GM20000 (cell line): ENCODE measurements around the gene XRCC3.

ENCODE experiments used
- DNase-seq: peaks from one replicate; pipeline ENCODE4 v3.0.0; 2012; ENCODE audit warnings: low spot score
- TF ChIP-seq, protein P1 (sequence below): IDR thresholded peaks from 2 replicates; pipeline ENCODE4 v1.5.1; 2012; ENCODE audit warnings: mild to moderate bottlenecking, control low read depth; ENCODE audit errors: extremely low read depth, missing control alignments

Gene XRCC3

DNA sequence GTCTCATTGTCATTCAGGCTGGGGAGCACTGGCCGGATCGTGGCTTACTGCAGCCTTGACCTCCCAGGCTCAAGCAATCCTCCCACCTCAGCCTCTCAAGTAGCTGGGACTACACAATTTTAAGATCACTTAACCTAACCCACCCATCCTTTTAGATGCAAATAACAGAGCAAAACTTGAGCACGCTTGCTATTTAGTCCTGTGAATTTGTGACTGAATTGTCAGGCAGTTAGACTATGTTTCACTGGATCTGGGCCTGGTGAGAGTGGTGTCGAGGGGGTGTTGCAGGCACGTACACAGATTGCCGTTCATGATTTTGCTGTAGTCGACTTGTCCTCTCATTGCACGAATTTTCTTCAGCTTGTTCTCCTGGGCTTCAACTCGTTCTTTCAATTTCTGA is 38.5 kb upstream of the XRCC3 start:
- TF ChIP-seq, protein P1, sequence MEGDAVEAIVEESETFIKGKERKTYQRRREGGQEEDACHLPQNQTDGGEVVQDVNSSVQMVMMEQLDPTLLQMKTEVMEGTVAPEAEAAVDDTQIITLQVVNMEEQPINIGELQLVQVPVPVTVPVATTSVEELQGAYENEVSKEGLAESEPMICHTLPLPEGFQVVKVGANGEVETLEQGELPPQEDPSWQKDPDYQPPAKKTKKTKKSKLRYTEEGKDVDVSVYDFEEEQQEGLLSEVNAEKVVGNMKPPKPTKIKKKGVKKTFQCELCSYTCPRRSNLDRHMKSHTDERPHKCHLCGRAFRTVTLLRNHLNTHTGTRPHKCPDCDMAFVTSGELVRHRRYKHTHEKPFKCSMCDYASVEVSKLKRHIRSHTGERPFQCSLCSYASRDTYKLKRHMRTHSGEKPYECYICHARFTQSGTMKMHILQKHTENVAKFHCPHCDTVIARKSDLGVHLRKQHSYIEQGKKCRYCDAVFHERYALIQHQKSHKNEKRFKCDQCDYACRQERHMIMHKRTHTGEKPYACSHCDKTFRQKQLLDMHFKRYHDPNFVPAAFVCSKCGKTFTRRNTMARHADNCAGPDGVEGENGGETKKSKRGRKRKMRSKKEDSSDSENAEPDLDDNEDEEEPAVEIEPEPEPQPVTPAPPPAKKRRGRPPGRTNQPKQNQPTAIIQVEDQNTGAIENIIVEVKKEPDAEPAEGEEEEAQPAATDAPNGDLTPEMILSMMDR: no peak
- no peak for DNase-seq

DNA sequence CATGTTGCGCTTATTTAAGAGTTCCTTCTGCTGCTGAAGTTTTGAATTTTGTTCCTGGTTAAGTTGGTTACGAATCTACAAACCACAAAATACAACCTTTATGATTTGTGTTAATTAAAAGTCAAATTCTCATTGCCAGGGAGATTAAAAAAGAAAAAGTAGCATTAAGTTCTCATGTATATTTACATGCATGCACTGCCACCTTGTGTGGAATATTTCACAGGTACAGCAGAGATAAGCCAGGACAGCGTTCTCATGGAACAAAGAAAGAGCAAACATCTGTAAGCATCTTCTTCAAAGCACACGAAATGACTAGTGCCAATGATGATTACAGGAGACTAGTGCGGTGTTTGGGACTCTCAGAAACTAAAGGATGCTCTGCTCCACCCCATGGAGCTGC is 34.6 kb upstream of the XRCC3 start:
- no peak for DNase-seq
- TF ChIP-seq, protein P1: no peak

DNA sequence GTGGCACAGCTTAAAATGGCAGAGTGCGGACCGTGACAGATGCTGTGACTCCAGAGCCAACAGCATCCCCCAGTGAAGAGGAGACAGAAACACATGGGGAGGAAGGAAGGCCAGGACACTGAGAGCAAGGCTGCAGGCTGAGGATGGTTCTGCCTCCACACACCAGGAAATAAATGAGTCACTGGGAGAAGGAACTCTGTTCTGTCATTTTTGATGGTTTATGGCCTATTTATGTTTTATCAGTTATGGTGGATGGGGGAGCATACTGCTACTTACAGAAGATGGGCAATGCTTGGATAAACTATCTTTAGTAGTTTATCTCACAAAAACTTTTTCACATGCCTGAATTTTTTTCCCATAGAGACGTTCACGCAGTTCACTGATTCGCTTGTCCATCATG is 34.2 kb upstream of the XRCC3 start:
- no peak for DNase-seq
- TF ChIP-seq, protein P1: no peak

- TF ChIP-seq, protein P1: no peak
Observed at GRCh38 chr14:103748534-103748857, 33.2 kb upstream of the XRCC3 start.

GRCh38 chr14:103746701-103747100 is 31.4 kb upstream of the XRCC3 start:
- DNase-seq: no peak

More at GRCh38 chr14:103748534-103748857, 33.2 kb upstream of the XRCC3 start:
- no peak for DNase-seq

GRCh38 chr14:103745424-103745823 is 30.2 kb upstream of the XRCC3 start:
- no peak for DNase-seq
- TF ChIP-seq, protein P1: no peak

More at GRCh38 chr14:103746701-103747100, 31.4 kb upstream of the XRCC3 start:
- TF ChIP-seq, protein P1: no peak

- DNase-seq: no peak
- TF ChIP-seq, protein P1: no peak
Observed at GRCh38 chr14:103744621-103745395, 29.6 kb upstream of the XRCC3 start.
